IPS DF 6.9 (cell line): ENCODE results near the gene KCNH3.
A peak's percentile ranks its signal among the peaks of the same experiment; 100 is the strongest.

Experiments
- DNase-seq: peaks from one replicate; pipeline ENCODE4 v3.0.0-alpha.2; 2013; ENCODE audit warnings: low read depth, low spot score
- H3K27ac ChIP-seq: one replicate; pipeline ENCODE4 v1.5.1; 2013; ENCODE audit warnings: low read length, control low read depth
- H3K27me3 ChIP-seq: 2 replicates; pipeline ENCODE4 v1.6.1; 2013; ENCODE audit warnings: mild to moderate bottlenecking, low read length; ENCODE audit not compliant: control insufficient read depth, insufficient read depth
- H3K36me3 ChIP-seq: 2 replicates; pipeline ENCODE4 v1.6.1; 2013; ENCODE audit warnings: low read length; ENCODE audit not compliant: control insufficient read depth, insufficient read depth
- H3K4me1 ChIP-seq: 2 replicates; pipeline ENCODE4 v1.6.1; 2013; ENCODE audit warnings: low read length; ENCODE audit not compliant: control insufficient read depth, insufficient read depth
- H3K4me3 ChIP-seq: 2 replicates; pipeline ENCODE4 v1.5.1; 2013; ENCODE audit warnings: mild to moderate bottlenecking, low read length
- H3K9me3 ChIP-seq: 2 replicates; pipeline ENCODE4 v1.6.1; 2013; ENCODE audit warnings: low read length, inconsistent platforms; ENCODE audit not compliant: control insufficient read depth, insufficient read depth
- WGBS: extraction: QIAGEN DNeasy Blood & Tissue Kit; methylation state at CpG from one replicate; pipeline ENCODE4 v1.1.7; 2013; ENCODE audit warnings: mixed read lengths, missing lambda C conversion rate; ENCODE audit not compliant: insufficient read length, insufficient coverage; 5-methylcytosine and 5-hydroxymethylcytosine counted together

Gene KCNH3

DNA sequence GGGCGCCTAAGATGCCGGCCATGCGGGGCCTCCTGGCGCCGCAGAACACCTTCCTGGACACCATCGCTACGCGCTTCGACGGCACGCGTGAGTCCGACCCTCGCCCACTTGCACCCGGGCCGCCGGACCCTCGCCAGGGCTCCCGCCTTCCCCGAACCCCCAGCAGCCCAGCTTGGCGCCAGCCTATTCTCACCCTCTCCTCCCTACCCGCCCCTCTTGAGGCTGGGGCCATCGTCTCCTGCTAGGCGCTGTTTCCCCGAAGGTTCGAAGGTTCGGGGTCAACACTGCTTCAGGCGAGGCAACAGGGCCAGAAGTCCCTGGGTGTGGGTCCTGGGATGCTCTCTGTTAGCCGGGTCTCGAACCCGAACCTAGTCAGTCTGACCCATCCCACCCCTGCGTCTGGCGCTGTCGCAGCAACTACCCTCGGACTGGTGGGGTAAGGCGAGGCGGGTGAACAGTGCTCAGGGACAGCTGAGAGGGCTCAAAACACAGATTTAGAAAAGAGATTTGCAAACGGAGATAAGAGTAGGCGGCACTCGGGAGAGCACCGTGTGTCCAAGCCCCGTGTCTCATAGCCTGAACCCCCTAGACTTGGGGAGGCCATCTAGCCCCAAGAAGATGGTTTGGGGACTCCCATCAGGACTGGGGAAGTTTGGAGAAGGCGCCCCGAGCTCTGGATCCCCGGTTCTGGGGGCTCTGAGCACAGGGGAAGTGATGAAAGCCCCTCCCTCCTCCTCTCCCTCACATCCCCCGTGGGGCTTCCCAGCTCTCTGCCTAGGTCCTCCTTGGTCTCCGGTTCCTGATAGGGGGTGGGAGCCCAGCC lies 787 bp downstream of the KCNH3 start:
- Histone ChIP-seq H3K36me3 (no peaks in the 10 kb centered on the region), H3K4me3 (no peak overlapping the region; the same call in 1 of the 2 replicates), H3K9me3 (no peaks in the 10 kb centered on the region), H3K27me3 (peaks cover 73% of the 10 kb centered on the region), H3K27ac (no peak overlapping the region), H3K4me1 (peaks cover 3% of the 10 kb centered on the region; the same call in 1 of the 2 replicates)
- no peak for DNase-seq
- WGBS = no CpG with 5 or more reads among the region's 47 CpGs

DNA sequence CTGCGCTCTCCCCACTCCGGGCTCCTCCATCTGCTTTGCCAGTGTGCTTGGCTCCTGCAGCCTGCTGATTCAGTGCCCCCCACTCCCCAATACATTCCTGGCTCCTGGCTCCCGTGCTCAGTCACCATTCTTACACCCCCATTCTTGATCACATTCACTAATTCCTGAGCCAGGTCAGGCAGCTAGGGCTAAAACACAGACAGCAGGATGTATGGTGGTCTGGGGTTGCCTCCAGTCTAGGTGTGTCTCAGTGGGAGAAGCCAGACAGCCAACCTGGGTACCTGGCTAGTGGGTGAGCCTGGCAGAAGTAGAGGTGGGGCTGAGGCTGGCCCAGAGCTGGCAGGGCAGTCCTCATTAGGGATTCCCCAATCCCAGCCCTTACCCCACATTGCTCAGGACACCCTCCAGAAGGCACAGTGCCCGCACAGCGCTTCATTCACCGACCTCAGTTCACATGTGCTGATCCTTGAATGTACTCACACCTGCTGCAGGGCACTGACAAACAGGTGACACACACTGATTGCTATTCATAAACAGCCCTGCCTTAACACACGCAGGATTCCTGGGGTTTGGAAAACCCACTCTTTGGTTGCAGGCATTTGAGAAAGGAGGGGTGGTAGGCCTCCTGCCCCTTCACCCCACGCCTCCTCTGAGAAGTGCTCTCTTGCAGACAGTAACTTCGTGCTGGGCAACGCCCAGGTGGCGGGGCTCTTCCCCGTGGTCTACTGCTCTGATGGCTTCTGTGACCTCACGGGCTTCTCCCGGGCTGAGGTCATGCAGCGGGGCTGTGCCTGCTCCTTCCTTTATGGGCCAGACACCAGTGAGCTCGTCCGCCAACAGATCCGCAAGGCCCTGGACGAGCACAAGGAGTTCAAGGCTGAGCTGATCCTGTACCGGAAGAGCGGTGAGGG lies 1.7 kb downstream of the KCNH3 start:
- Histone ChIP-seq H3K4me1 (peaks cover 3% of the 10 kb centered on the region; the same call in 1 of the 2 replicates), H3K4me3 (no peak overlapping the region), H3K27me3 (peaks cover 79% of the 10 kb centered on the region), H3K36me3 (no peaks in the 10 kb centered on the region), H3K9me3 (no peaks in the 10 kb centered on the region), H3K27ac (no peak overlapping the region)
- DNase-seq = no peak
- WGBS = no CpG with 5 or more reads among the region's 21 CpGs

DNA sequence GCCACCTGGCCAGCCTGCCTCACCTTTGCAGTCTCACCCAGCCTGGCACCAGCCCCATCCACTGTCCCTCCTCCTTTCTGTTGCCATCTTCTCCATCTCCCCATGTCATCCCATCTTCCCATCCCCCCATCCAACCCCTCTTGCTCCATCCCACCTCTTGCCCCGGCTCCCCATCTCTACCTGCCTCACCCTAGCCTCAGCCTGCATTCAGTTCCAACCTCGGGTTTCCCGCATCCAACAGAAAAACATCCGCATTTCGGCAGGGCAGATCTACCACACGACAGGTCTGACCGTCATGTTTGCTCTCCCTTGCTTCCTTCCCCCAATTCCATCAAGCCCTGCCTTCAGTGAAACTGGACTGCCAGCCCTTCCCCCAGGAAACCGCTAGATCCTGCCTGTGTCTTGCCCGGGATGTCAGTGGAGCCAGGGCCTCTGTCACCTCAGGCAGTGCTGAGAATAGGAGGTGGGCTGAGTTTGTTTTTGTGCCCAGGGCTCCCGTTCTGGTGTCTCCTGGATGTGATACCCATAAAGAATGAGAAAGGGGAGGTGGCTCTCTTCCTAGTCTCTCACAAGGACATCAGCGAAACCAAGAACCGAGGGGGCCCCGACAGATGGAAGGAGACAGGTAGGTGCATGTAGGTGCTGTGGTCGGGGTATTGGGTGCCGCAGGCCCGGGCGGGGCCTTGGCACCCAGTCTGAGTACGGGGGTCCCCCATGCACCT lies 2.5 kb downstream of the KCNH3 start:
- Histone ChIP-seq H3K9me3 (no peaks in the 10 kb centered on the region), H3K4me1 (peaks cover 3% of the 10 kb centered on the region; the same call in 1 of the 2 replicates), H3K27ac (no peak overlapping the region), H3K27me3 (peaks cover 74% of the 10 kb centered on the region), H3K36me3 (no peaks in the 10 kb centered on the region), H3K4me3 (no peak overlapping the region)
- WGBS = no CpG with 5 or more reads among the region's 18 CpGs
- no peak for DNase-seq

DNA sequence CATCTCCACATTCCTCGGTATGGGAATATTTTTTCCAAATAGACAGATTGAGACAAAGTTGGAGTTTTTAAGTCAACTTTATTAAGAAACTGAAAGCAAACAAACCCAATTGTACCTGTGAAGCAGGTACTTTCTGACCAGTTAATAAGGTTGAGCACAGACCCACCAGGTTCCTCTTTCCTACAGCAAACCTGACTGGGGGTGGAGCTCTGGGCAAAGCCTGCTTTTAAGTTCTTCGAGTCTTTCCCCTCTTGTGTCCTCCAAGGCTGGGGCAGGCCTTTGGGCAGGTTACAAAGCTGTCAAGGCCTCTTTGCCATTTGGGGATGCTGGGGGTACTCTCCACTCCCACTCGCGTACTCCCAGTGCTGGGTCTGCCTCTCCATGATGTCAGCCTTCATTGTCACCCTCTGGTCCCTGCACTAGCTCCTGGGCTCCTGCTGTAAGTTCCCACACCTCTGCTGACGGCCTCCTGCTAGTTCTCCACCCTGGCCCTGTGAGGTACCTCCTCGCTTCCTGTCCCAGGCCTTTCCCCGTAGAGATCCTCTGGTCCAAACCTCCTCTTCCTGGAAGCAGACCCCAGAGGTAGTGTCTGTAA lies 3.2 kb downstream of the KCNH3 start:
- no CpG with 5 or more reads among the region's 7 CpGs for WGBS
- Histone ChIP-seq H3K4me1 (peaks cover 3% of the 10 kb centered on the region; the same call in 1 of the 2 replicates), H3K27ac (no peak overlapping the region), H3K4me3 (no peak overlapping the region), H3K9me3 (no peaks in the 10 kb centered on the region), H3K36me3 (no peaks in the 10 kb centered on the region), H3K27me3 (peaks cover 67% of the 10 kb centered on the region)
- no peak for DNase-seq

DNA sequence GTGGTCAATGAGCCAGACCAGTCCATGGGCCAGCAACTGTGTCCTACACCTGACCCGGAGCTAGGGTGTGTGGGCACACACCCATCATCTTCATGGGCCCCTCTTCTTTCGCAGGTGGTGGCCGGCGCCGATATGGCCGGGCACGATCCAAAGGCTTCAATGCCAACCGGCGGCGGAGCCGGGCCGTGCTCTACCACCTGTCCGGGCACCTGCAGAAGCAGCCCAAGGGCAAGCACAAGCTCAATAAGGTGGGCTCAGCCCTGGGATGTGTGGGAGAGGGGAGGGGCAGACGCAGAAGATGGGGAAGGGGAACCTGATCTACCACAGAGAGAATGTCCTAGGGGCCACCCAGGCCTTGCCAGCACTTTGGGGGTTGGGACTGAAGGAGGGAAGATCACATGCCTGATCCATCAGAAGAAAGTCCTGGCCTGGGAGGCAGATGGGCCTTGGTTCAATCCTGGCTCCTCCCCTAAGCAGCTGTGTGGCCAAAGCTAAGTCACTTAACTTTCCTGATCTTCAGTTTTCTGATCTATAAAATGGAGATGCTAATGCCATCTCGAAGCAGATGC lies 3.8 kb downstream of the KCNH3 start:
- no CpG with 5 or more reads among the region's 15 CpGs for WGBS
- Histone ChIP-seq H3K27me3 (peaks cover 62% of the 10 kb centered on the region), H3K27ac (no peak overlapping the region), H3K36me3 (no peaks in the 10 kb centered on the region), H3K4me3 (no peak overlapping the region), H3K4me1 (peaks cover under 1% of the 10 kb centered on the region; the same call in 1 of the 2 replicates), H3K9me3 (no peaks in the 10 kb centered on the region)
- DNase-seq = no peak

DNA sequence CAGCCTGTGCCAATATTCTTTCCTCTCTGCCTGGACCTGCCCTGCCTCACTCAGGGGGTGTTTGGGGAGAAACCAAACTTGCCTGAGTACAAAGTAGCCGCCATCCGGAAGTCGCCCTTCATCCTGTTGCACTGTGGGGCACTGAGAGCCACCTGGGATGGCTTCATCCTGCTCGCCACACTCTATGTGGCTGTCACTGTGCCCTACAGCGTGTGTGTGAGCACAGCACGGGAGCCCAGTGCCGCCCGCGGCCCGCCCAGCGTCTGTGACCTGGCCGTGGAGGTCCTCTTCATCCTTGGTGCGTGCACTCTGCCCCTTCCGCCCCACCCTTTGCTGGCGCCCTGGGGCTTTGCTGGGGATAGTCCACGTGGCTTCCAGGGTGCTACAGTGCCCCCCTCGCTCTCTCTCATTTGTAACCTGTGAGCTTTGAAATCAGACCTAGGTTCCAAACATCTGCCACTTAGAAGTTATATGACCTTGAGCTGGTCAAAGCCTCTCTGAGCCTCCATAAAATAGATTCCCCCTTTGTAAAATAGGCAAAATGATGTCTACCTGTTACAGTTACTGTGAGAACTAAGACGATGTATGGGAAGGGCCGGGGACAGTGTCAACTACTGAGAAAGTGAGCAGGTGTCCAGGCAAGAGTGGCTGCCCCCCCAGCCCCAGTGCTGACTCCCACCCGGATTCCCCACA lies 4.5 kb downstream of the KCNH3 start:
- H3K27me3 ChIP-seq = peaks cover 59% of the 10 kb centered on the region
- no peaks in the 10 kb centered on the region for H3K4me1 ChIP-seq
- no CpG with 5 or more reads among the region's 20 CpGs for WGBS

DNA sequence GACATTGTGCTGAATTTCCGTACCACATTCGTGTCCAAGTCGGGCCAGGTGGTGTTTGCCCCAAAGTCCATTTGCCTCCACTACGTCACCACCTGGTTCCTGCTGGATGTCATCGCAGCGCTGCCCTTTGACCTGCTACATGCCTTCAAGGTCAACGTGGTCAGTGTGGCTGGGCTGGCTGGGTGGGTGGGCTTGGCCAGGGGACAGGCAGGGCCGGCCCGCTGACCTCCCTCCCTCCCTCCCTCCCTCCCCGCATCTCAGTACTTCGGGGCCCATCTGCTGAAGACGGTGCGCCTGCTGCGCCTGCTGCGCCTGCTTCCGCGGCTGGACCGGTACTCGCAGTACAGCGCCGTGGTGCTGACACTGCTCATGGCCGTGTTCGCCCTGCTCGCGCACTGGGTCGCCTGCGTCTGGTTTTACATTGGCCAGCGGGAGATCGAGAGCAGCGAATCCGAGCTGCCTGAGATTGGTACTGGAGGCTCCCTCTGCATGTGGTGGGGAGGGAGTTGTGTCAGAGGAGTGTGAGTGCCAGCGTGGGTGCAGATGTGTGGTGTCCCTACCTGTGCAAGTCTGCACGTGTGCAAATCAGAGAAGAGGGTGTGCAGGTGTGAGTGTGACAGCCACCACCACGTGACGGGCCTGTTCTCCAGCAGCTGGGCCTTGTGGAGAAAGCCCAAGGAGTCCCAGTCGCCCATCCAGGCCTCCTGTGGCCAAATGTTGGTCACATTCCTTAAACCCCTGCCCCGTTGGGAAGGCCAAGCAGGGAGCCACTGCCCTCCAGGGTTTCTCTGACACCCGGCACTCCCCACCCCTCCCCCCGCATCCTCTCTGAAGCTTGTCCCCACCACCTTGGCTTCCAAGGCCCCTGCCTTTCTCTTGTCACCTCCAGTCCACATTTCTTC lies 5.3 kb downstream of the KCNH3 start:
- H3K36me3 ChIP-seq = no peaks in the 10 kb centered on the region
- H3K27ac ChIP-seq = no peak overlapping the region
- DNase-seq = no peak
- H3K4me3 ChIP-seq = peak overlapping the region; percentile 28; the same call in 1 of the 2 replicates
- H3K9me3 ChIP-seq = no peaks in the 10 kb centered on the region
- H3K27me3 ChIP-seq = peaks cover 63% of the 10 kb centered on the region
- WGBS = no CpG with 5 or more reads among the region's 39 CpGs
- 0 out of 2 replicates have a peak, but pooled peaks cover 2% of the 10 kb centered on the region for H3K4me1 ChIP-seq

More for the DNA sequence above, 4.5 kb downstream of the KCNH3 start:
- no peaks in the 10 kb centered on the region for H3K9me3 ChIP-seq
- no peak overlapping the region for H3K4me3 ChIP-seq
- DNase-seq = no peak
- no peaks in the 10 kb centered on the region for H3K36me3 ChIP-seq
- no peak overlapping the region for H3K27ac ChIP-seq

DNA sequence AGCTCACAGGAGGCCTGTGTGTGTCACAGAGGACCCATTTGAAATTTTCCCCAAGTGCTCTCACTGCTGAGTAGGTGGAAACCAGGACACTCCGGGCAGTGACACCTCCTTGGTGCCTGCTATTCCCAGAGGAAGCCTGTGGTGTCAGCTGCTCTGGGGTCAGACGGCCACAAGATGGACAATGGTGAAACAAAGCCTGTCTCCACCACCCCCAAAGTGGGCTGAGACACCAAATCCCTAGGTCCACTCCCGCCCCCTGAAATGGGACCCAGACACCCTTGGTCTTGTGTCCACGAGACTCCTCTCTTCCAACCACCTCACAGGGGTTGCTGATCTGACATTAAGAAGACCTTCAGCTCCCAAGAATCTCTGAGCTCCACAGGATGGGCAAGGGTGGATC lies 7.0 kb downstream of the KCNH3 start:
- H3K36me3 ChIP-seq = no peaks in the 10 kb centered on the region
- WGBS = no CpG with 5 or more reads among the region's 4 CpGs
- peaks cover 52% of the 10 kb centered on the region for H3K27me3 ChIP-seq
- no peaks in the 10 kb centered on the region for H3K9me3 ChIP-seq
- no peak overlapping the region for H3K4me3 ChIP-seq
- no peak overlapping the region for H3K27ac ChIP-seq
- no peak for DNase-seq
- H3K4me1 ChIP-seq = peaks cover 4% of the 10 kb centered on the region; the same call in 1 of the 2 replicates
